AML-193 (cell line): Measurements from ENCODE around the gene ZDBF2.
"Not testable (repeated sequence)": the region's sequence is repeated elsewhere in the genome, so short reads cannot be mapped to it uniquely, and the experiment has no call there.

Source experiments
- DNase-seq, 2 experiments: peaks; one replicate each; lab custom pipeline; 2025; lab: John Stamatoyannopoulos, UW

Gene ZDBF2

GRCh38 chr2:206323486-206323885 is 49.0 kb downstream of the ZDBF2 start:
- no peak for DNase-seq

GRCh38 chr2:206324869-206325268 is 50.4 kb downstream of the ZDBF2 start:
- DNase-seq: no peak

- DNase-seq: no peak
Measured at GRCh38 chr2:206328974-206329373, 54.5 kb downstream of the ZDBF2 start.

GRCh38 chr2:206336861-206337260 is 62.4 kb downstream of the ZDBF2 start:
- no peak for DNase-seq

GRCh38 chr2:206337956-206338355 is 63.5 kb downstream of the ZDBF2 start:
- DNase-seq: no peak

- no peak for DNase-seq
Measured at GRCh38 chr2:206341396-206341795, 66.9 kb downstream of the ZDBF2 start.

GRCh38 chr2:206343144-206343543 is 68.7 kb downstream of the ZDBF2 start:
- DNase-seq: no peak

- no peak for DNase-seq
Measured at GRCh38 chr2:206343816-206344215, 69.4 kb downstream of the ZDBF2 start.

- DNase-seq: no peak
Measured at GRCh38 chr2:206345606-206346005, 71.1 kb downstream of the ZDBF2 start.

GRCh38 chr2:206349375-206349774 is 74.9 kb downstream of the ZDBF2 start:
- no peak for DNase-seq

GRCh38 chr2:206352571-206352970 is 78.1 kb downstream of the ZDBF2 start:
- no peak for DNase-seq

GRCh38 chr2:206353685-206354084 is 79.2 kb downstream of the ZDBF2 start:
- no peak for DNase-seq

GRCh38 chr2:206354129-206354528 is 79.7 kb downstream of the ZDBF2 start:
- DNase-seq: no peak

- not testable (repeated sequence) for DNase-seq
Measured at GRCh38 chr2:206356840-206357239, 82.4 kb downstream of the ZDBF2 start.

GRCh38 chr2:206360840-206361239 is 86.4 kb downstream of the ZDBF2 start:
- DNase-seq: not testable (repeated sequence)

GRCh38 chr2:206361407-206362045 is 87.1 kb downstream of the ZDBF2 start:
- no peak for DNase-seq
